ENCODE data around the gene CREB3L2.

DNA sequence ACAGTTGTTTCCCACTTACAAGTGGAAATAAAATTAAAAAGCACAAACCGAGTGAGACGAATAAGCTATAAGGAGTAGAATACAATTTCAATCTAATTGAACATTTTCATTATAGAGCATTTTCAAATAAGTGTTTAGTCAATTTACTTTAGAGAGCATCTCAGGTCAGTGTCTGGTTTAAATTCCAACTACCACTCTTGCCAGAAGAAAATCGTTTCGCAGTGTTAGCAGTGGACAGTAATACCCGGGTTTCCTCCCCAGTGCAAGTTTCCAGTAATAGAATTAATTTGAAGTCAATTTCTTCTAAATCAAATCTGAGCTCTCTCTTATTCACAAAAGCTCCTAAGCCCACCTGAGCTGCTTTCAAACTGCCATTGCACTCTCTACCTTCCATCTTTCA, 45.7 kb downstream of the CREB3L2 start:
- no peak for TF ChIP-seq POLR2AphosphoS5 (IDR thresholded peaks at IDR 0.05; ENCODE audit: low read depth, low read length)
- TF ChIP-seq, protein P1, sequence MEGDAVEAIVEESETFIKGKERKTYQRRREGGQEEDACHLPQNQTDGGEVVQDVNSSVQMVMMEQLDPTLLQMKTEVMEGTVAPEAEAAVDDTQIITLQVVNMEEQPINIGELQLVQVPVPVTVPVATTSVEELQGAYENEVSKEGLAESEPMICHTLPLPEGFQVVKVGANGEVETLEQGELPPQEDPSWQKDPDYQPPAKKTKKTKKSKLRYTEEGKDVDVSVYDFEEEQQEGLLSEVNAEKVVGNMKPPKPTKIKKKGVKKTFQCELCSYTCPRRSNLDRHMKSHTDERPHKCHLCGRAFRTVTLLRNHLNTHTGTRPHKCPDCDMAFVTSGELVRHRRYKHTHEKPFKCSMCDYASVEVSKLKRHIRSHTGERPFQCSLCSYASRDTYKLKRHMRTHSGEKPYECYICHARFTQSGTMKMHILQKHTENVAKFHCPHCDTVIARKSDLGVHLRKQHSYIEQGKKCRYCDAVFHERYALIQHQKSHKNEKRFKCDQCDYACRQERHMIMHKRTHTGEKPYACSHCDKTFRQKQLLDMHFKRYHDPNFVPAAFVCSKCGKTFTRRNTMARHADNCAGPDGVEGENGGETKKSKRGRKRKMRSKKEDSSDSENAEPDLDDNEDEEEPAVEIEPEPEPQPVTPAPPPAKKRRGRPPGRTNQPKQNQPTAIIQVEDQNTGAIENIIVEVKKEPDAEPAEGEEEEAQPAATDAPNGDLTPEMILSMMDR (IDR thresholded peaks at IDR 0.05), result no peak

Measured in SK-N-SH (cell line).